Activated CD4-positive, alpha-beta T cell treated with anti-CD3 and anti-CD28 coated beads for 24 hours (primary cell): ENCODE measurements around the gene MMP17.

Experiments used
- DNase-seq, 2 donors: peaks; one replicate each; pipeline ENCODE4 v3.0.0-alpha.2; 2020; ENCODE audit warnings: low read depth in 2 of 2

MMP17 gene

DNA sequence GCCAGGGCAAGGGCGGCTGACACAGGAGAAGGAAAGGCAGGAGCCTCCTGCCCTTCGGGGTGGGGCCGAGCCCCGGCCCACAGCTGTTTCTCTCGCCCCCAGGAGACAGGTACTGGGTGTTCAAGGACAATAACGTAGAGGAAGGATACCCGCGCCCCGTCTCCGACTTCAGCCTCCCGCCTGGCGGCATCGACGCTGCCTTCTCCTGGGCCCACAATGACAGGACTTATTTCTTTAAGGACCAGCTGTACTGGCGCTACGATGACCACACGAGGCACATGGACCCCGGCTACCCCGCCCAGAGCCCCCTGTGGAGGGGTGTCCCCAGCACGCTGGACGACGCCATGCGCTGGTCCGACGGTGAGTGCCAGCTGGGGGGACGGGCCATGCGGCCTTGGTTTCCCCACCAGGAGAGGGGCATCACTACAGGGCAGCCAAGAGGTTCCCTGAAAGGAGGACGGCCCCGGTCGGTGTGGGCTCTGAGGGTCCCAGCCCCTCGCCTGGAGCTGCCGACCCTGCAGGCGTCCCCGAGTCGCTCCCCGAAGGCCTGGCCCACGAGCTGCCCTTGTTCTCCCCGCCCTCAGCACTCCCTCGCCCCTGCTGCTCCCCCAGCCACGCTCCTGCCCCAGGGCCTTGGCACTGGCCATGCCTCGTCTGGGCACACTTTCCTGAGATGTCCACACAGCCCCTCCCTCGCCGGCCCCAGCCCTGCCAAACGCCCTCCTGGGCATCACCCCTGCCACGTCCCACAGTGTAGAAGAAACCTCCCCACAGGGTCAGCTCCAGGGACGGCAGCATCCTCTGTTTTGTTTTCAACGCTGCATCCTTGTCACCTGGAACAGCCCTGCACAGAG lies 21.7 kb downstream of the MMP17 start:
- DNase-seq = no peak

DNA sequence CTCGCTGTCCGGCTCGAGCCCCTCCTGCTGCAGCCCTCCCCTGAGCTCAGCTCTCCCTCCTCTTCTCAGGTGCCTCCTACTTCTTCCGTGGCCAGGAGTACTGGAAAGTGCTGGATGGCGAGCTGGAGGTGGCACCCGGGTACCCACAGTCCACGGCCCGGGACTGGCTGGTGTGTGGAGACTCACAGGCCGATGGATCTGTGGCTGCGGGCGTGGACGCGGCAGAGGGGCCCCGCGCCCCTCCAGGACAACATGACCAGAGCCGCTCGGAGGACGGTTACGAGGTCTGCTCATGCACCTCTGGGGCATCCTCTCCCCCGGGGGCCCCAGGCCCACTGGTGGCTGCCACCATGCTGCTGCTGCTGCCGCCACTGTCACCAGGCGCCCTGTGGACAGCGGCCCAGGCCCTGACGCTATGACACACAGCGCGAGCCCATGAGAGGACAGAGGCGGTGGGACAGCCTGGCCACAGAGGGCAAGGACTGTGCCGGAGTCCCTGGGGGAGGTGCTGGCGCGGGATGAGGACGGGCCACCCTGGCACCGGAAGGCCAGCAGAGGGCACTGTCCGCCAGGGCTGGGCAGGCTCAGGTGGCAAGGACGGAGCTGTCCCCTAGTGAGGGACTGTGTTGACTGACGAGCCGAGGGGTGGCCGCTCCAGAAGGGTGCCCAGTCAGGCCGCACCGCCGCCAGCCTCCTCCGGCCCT lies 22.8 kb downstream of the MMP17 start:
- DNase-seq = no peak

DNA sequence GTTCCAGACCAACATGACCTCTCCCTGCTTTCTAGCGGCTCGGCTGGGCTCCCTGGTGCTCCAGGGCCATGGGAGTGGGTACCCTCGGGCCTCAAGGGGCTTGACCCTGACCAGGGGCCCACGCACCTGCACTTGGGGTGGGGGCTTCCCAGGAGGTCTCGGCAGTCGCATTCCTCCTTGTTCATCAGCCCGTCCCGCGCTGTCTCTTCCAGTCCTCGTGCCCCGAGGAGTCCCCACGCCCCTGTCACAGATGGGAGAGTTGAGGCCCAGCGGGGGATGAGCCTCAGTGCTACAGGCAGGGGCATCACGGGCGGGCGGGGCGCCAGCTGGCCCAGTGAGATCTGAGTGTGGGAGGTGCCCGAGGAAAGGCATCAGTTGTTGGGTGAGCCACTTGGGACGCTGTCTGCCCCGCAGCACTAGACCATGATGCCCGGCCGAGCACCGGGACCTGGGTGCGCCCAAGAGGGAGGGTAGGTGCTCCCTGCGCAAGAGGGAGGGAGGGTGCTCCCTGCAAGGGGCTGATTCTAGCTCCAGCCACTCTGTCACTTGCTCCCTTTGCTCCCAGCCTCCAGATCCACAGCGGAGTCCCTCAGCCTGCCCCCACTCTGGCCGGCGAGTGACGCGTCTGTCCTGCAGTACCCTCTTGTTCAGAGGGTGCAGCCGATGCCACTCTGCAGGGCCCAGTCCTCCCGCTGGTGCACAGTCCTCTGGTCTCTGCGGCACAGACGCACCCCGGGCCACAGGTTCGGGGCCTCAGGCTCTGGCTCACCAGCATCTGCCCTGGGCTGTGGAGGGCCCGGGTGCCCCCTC lies 23.8 kb downstream of the MMP17 start:
- no peak for DNase-seq

DNA sequence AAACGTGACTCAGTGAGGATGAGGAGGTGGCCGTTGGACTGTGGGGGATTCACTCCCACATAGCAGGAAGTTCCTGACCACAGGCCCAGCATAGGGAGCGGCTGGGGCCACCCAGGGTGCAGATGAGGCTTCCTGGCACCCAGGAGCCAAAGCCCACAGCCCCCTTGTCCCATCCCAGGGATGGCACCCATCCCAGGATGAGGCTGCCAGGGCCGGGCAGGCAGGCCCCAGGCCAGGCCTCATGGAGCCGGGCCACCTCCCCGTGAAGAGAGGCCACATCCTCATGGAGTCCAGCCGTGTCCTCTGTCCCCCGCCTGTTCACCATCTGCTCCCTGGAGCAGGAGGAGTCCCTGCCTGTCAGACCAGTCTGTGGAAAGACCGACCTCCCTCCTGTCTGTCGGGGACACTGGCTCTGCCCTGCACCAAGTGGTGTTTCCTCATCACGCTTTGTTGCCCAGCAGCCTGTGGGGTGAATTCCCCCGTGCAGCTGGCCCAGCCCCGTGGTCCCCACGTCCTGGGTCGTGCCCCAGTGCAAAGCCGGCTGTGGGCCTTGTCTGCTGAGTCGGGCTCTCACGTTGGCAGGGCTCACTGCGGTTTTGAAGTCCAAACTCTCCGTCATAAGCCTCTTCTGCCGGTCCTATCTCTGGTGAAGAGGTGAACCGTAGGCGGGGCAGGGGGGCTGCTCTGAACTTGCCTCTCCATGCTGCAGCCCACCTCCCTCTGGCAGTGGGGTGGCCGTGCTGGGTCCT lies 24.5 kb downstream of the MMP17 start:
- no peak for DNase-seq

DNA sequence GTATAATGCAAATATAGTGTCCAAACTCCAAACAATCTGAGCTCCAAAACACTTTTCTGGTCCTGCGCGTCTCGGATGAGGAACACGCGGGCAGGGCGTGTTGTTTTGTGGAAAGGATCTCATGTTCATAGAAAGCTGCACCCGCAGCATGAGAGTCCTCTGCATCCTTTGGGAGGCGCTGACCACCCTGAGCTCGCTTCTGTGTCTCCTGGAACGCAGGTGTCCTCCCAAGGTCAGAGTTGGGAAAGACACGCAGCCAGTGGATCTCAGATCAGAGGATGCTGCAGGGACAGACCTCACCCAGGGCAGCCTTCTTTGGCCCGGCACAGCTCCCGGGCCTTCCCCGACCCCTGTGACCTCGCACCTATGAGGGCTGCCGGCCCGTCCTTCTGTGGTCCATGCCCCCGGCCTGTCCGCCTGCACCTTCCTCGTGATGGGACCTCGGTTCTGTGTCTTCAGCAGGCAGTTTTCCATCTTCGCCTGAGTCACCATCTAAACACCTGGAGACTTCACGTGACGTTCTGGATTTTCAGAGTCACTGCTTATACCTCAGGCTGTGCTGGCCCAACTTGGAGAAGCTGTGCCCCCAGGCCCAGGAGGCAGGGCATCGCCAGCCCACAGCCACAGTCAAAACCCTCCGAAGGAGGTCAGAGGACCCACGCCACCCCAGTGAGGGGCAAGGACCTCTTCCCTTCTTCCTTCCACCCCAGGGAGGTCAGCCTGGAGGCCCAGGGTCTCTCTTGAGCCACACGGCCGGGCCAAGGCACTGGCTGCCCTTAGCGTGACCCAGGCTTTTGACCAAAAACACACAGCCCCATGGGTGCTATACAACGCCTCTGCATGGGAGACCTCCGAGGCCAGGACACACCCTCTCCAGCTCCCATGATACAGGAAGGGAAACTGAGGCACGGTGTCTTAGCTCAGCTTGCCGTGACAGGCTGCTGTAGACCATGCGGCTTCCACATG lies 25.9 kb downstream of the MMP17 start:
- no peak for DNase-seq

DNA sequence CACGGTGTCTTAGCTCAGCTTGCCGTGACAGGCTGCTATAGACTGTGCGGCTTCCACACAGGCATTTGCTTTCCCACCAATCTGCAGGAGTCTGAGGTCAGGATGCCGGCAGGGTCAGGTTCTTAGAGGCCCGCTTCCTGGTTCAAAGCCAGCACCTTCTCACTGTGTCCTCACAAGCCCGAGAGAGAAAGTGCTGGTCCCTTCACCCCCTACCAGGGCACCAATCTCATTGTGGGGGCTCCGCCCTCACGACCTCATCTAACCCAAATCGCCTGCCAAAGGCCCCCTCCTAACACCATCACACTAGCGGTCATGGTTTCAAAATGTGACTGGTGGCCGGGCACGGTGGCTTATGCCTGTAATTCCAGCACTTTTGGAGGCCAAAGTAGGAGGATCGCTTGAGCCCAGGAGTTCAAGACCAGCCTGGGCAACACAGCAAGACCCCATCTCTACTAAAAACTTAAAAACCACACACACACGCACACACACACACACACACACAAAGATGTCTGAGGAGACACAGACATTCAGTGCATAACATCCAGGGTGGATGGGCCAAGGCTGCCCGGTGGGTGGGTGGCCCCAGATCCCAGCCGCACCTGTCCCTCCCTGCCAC lies 26.8 kb downstream of the MMP17 start:
- no peak for DNase-seq

DNA sequence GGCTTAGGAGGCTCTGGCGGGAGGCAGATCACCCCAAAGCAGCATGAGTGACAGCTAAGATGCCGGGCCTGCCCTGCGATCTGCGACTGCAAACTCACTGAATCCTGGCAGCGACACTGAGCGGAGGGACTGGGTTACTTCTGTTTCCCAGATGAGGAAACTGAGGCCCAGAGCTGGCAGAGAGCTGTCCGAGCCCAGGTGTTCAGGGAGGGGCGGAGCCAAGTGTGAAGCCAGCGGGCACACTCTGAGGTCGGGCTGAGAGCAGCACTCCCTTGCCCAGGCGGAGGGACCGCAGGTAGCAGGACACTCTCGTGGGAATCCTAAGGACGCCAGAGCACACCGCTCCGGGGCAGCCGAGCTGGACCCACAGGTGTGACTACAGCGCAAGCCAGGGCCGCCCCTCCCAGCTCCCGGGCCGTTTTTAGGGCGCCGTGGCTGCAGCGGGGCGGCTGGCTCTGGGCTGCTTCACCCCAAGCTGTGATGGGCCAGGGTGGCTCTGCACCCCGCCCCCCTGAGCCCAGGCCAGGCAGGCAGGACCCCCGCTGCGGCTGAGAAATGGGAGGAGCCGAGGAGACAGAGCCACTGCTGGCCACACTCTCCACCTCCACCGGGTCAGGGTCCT lies 27.4 kb downstream of the MMP17 start:
- no peak for DNase-seq

DNA sequence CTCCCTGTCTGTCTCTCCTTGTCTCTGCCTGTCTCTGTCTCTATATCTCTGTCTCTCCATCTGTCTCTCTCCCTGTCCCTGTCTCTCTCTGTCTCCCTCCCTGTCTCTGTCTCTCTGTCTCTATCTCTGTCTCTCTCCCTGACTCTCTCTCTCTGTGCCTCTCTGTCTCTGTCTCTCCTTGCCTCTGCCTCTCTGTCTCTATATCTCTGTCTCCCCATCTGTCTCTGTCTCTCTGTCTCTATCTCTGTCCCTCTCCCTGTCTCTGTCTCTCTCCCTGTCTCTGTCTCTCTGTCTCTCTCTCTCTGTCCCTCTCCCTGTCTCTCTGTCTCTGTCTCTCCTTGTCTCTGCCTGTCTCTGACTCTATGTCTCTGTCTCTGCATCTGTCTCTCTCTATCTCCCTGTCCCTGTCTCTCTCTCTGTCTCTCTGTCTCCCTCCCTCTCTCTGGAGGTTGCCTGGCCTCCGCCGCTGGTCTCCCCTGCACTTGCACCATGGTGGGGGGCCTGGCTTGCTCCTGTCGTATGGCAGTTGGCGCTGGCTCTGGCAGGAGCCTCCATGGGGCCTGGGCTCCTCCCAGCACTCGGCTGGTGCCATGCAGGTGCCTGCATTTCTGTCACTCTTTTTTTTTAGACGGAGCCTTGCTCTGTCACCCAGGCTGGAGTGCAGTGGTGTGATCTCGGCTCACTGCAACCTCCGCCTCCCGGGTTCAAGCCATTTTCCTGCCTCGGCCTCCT lies 28.3 kb downstream of the MMP17 start:
- DNase-seq = no peak

DNA sequence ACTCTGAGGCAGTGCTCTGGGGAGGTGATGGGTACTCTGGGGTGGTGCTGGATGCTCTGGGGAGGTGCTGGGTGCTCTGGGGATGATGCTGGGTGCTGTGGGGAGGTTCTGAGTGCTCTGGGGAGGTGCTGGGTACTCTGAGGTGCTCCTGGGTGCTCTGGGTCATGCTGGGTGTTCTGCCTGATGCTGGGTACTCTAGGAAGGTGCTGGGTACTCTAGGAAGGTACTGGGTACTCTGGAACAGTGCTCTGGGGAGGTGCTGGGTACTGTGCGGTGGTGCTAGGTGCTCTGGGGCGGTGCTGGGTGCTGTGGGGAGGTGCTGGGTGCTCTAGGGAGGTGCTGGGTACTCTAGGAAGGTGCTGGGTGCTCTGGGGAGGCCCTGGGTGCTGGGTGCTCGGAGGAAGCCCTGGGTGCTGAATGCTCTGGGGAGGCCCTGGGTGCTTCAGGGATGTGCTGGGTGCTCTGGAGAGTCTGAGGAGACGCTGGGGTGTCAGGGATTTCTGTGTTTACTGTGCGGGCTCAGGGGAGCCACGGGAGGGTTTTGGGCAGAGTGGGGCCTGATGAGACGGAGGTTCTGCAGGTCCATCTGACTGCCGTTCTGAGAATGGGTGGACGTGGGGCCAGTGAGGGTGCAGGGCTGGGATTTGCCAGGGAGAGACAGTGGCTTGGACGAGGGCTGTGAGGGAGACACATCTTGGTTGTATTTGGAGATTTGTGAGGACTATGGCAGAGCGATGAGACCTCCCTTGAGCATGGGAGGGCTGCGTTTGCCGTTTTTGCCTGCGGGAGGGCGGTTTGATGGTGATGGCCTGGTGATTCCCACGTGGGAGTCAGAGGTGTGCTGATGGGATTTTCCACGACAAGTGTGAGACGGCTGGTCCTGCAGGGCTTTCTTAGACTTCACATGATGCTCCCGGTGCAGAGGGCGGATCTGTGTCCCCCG lies 30.0 kb downstream of the MMP17 start:
- DNase-seq = no peak

DNA sequence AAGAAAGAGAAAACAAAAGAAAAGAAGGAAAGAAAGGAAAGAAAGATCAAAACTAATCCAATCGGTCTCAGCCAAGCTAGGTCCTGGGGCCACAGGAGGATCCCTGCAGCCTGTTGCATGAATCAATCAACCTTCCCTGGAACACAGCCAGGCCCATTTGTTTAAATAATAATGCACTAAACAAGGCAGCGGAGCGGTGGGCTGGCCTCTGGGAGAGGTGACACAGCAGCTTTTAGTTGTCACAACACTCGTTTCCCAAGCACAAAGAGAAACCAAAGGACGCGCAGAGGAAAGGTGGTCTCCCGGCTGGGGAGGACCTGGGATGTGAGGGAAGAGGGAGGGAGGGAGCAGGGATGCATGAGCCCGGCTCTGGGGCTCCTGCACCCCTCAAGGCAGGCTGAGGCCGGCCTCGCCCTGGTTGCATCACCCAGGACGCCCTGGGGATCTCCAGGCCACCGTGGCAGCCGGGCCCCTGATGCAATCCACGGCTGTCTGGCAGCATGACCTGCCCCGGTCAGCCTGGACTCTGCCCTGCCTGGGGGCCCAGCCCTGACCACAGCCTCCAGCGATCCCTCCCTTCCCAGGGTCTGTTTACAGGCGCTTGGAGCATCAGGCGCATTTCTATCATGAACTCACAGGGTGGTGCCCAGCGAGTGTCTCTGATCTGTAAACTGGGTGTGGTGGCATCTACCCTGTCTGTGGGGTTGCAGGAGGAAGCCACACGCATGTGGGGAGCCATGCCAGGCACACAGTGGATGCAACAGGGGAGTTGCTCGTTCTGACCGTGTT lies 32.5 kb downstream of the MMP17 start:
- no peak for DNase-seq

DNA sequence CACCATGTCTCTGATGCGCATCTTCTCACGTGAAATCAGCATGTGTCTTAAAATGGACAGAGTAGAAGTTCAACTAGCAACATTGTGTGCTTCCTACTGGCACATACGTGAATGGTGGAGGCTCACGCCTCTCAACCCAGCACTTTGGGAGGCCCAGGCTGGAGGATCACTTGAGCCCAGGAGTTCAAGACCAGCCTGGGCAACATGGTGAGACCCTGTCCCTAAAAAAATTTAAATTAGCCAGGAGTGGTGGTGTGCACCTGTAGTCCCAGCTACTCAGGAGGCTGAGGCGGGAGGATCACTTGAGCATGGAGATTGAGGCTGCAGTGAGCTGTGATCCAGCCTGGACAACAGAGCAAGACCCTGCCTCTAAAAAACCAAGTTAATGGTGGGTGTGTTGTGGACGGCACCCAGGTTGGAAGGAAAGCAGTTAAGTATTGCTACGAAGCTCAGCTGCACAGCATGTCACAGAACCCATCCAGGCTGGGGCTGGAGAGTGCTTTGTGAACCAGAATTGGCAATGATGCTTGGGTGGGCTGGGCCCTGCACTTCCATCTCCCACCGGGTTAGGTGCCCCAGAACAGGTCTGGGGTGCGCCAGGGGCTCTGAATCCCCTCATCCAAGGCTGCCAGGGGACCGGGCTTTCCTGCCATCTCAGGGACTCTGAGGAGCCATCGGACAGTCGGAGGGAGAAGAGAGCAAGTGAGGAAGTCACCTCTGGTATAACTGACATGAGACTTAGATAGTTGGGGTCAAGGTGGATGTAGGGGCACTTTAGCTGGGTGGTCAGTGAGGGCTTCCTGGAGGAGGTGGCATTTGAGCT lies 33.3 kb downstream of the MMP17 start:
- no peak for DNase-seq

DNA sequence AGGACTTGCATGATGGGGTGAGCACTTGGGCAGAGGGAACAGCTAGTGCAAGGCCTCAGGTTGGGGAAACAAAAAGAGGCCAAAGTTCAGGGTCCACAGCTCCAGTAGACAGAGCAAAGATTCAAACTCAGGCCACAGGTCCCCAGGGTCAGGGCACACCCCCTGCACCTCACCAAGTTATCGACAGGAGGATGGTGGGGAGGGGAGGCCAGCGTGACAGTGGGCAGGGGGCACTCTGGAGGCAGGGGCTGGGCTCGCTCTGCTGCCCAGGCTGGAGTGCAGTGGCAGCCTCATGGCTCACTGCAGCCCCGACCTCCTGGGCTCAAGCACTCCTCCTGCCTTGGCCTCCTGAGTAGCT lies 33.9 kb downstream of the MMP17 start:
- DNase-seq = no peak

DNA sequence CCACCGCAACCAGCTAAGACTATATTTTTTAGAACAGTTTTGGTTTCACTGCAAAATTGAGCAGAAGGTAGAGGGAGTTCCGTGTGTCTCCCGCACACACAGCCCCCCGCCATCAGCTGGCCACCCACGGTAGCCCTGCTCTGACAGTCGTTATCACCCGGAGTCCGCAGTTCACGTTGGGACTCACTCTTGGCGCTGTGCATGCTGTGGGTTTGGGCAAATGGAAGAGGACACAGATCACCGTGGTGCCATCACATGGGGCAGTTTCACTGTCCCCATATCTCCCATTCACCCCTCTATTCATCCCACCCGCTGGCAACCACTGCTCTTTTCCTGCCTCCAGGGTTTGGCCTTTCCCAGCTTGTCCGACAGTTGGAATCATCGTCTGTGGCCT lies 34.4 kb downstream of the MMP17 start:
- no peak for DNase-seq

DNA sequence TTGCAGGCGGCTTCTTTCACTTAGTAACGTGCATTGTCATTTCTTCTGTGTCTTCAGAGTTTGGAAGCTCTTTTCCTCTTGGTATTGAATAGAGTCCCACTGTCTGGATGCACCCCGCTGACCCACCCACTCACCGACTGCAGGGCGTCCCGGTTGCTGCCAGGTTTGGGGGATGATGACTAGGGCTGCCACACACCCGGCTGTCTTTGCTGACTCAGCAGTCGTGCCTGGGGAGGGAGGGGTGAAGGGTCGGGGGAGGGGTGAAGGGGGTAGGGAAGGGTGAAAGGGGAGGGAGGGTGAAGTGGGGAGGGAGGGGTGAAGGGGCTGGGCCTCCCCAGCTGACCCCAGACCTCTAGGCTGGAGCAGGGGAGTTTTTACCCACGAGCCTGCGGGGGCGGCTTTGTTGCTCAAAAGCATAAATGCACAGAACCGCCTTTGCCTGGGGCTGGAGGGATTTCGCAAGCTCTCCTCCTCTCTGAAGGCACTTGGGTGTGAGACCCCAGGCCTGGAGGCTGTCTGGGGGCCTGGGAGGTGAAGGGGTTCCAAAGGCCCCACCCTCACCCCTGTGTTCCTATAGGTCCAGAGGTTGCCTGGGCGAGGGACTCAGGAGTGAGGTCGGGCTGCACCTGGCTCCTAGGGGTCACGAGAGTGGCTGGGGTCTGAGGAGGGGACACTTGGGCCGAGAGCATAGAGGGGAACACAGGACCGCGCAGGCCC lies 35.0 kb downstream of the MMP17 start:
- no peak for DNase-seq

DNA sequence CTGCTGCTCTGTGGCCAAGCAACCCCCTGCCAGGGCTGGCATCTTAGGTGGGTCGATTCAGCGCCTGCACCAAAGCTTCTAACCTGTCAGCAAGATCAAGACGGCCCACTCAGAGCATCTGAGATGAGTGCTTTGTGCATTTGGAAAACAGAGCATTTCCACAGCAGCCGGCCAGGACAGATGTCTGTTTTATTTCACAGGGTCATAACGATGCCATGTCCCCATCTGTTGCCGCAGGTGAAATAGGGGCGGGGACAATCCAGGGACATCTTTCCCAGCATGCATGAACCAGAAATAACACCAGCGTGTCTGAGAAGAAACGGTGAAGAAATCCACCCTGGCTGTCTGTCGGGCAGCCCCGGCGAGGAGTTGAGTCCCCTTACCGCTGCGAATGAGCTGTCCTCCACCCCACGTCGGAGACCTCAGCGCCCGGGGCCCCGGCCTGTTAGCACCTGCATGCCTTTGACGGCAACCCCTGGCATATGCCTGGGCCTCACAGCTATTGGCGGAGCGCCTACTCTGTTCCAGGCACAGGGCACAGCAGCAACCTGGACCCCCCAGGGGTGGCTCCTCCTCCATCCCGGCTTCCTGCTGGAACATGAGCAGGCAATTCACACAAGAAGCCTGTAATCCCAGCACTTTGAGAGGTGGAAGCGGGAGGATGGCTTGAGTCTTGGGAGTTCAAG lies 35.7 kb downstream of the MMP17 start:
- DNase-seq = no peak
